H7 (cell line): ENCODE measurements around the gene ATG16L1. TPM values are rescaled to one million over a fixed set of nuclear protein-coding genes. Genes with fewer than 3 reads are reported as not detected.

Experiments
- DNase-seq: peaks from one replicate; pipeline ENCODE4 v3.0.0; 2012
- H3K27me3 ChIP-seq: 2 replicates; pipeline ENCODE4 v1.6.0; 2011; ENCODE audit warnings: mild to moderate bottlenecking, low read length; ENCODE audit not compliant: control insufficient read depth, insufficient read depth
- H3K36me3 ChIP-seq: replicated peaks from 2 replicates; pipeline ENCODE4 v1.5.1; 2011; ENCODE audit warnings: low read length; ENCODE audit not compliant: control insufficient read depth, insufficient read depth
- H3K4me3 ChIP-seq: 2 replicates; pipeline ENCODE4 v1.5.1; 2011; ENCODE audit warnings: low read depth, mild to moderate bottlenecking, control low read depth, low read length, moderate library complexity; ENCODE audit not compliant: insufficient read depth
- total RNA-seq: library from RNA; depleted of rRNA; stranded (reverse); fragments of >200 nt; shearing (Covaris generic); gene quantifications from 2 replicates; pipeline ENCODE4 v1.2.3, GENCODE V29; 2014

The ATG16L1 gene
- total RNA-seq, 1 experiment from 2014 or later: 52.1 TPM

GRCh38 chr2:233260661-233261060, 9.2 kb downstream of the ATG16L1 start:
- H3K36me3 ChIP-seq: peaks cover 45% of the 10 kb centered on the region
- no peak for DNase-seq

GRCh38 chr2:233261819-233262555, 10.5 kb downstream of the ATG16L1 start:
- Histone ChIP-seq H3K27me3 (no peaks in the 10 kb centered on the region), H3K4me3 (no peak overlapping the region), H3K36me3 (peaks cover 46% of the 10 kb centered on the region)
- no peak for DNase-seq

More at GRCh38 chr2:233260661-233261060, 9.2 kb downstream of the ATG16L1 start:
- no peaks in the 10 kb centered on the region for H3K27me3 ChIP-seq
- no peak overlapping the region for H3K4me3 ChIP-seq

- DNase-seq: no peak
- Histone ChIP-seq H3K27me3 (no peaks in the 10 kb centered on the region), H3K36me3 (peaks cover 47% of the 10 kb centered on the region), H3K4me3 (no peak overlapping the region)
These were observed 11.1 kb downstream of the ATG16L1 start for GRCh38 chr2:233262562-233262961.

GRCh38 chr2:233263045-233263570, 11.6 kb downstream of the ATG16L1 start:
- H3K36me3 ChIP-seq: peaks cover 51% of the 10 kb centered on the region
- H3K4me3 ChIP-seq: no peak overlapping the region
- H3K27me3 ChIP-seq: no peaks in the 10 kb centered on the region
- no peak for DNase-seq

- Histone ChIP-seq H3K4me3 (no peak overlapping the region), H3K27me3 (no peaks in the 10 kb centered on the region), H3K36me3 (peaks cover 47% of the 10 kb centered on the region)
- DNase-seq: no peak
These were observed 13.2 kb downstream of the ATG16L1 start for GRCh38 chr2:233264667-233265066.

- Histone ChIP-seq H3K4me3 (no peak overlapping the region), H3K27me3 (no peaks in the 10 kb centered on the region), H3K36me3 (peaks cover 40% of the 10 kb centered on the region)
- no peak for DNase-seq
These were observed 14.5 kb downstream of the ATG16L1 start for GRCh38 chr2:233265899-233266431.

- Histone ChIP-seq H3K36me3 (peaks cover 41% of the 10 kb centered on the region), H3K4me3 (no peak overlapping the region), H3K27me3 (no peaks in the 10 kb centered on the region)
- no peak for DNase-seq
These were observed 15.0 kb downstream of the ATG16L1 start for GRCh38 chr2:233266481-233266880.

GRCh38 chr2:233267516-233268245, 16.2 kb downstream of the ATG16L1 start:
- no peak for DNase-seq
- Histone ChIP-seq H3K4me3 (no peak overlapping the region), H3K27me3 (no peaks in the 10 kb centered on the region), H3K36me3 (peaks cover 32% of the 10 kb centered on the region)

- no peak for DNase-seq
- Histone ChIP-seq H3K4me3 (no peak overlapping the region), H3K27me3 (no peaks in the 10 kb centered on the region), H3K36me3 (peaks cover 29% of the 10 kb centered on the region)
These were observed 18.9 kb downstream of the ATG16L1 start for GRCh38 chr2:233270366-233270765.

- DNase-seq: no peak
- Histone ChIP-seq H3K36me3 (peaks cover 31% of the 10 kb centered on the region), H3K27me3 (no peaks in the 10 kb centered on the region), H3K4me3 (no peak overlapping the region)
These were observed 19.5 kb downstream of the ATG16L1 start for GRCh38 chr2:233270951-233271350.

GRCh38 chr2:233271693-233272092, 20.2 kb downstream of the ATG16L1 start:
- Histone ChIP-seq H3K36me3 (peaks cover 31% of the 10 kb centered on the region), H3K4me3 (no peak overlapping the region), H3K27me3 (no peaks in the 10 kb centered on the region)
- DNase-seq: no peak

- Histone ChIP-seq H3K36me3 (peaks cover 37% of the 10 kb centered on the region), H3K4me3 (no peak overlapping the region), H3K27me3 (no peaks in the 10 kb centered on the region)
- DNase-seq: no peak
These were observed 21.6 kb downstream of the ATG16L1 start for GRCh38 chr2:233273120-233273519.

- Histone ChIP-seq H3K36me3 (peaks cover 43% of the 10 kb centered on the region), H3K27me3 (no peaks in the 10 kb centered on the region), H3K4me3 (no peak overlapping the region)
- DNase-seq: no peak
These were observed 23.8 kb downstream of the ATG16L1 start for GRCh38 chr2:233275223-233275622.

- H3K36me3 ChIP-seq: peaks cover 48% of the 10 kb centered on the region
- DNase-seq: no peak
- H3K27me3 ChIP-seq: no peaks in the 10 kb centered on the region
- H3K4me3 ChIP-seq: no peak overlapping the region
These were observed 27.4 kb downstream of the ATG16L1 start for GRCh38 chr2:233278921-233279320.
